Globus pallidus (tissue), 1 donor: Measurements from ENCODE around the gene DPY19L2.
"Not testable (repeated sequence)": the region's sequence is repeated elsewhere in the genome, so short reads cannot be mapped to it uniquely, and the experiment has no call there.

Source experiments
- DNase-seq: peaks from one replicate; pipeline ENCODE4 v3.0.0-alpha.2; 2015; ENCODE audit warnings: low spot score

DPY19L2 gene

DNA sequence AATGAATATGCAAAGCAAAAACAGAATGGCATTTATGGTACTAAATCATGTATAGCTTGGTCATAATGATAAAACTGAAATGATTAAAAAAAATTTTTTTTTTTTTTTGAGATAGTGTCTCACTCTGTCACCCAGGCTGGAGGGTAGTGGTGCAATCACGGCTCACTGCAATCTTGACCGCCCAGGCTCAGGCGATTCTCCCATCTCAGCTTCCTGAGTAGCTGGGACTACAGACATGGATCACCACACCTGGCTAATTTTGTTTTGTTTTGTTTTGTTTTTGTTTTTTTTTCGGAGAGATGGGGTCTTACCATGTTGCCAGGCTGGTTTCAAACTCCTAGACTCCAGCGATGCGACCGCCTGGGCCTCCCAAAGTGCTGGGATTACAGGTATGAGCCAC is 138.7 kb downstream of the DPY19L2 start:
- DNase-seq = not testable (repeated sequence)

DNA sequence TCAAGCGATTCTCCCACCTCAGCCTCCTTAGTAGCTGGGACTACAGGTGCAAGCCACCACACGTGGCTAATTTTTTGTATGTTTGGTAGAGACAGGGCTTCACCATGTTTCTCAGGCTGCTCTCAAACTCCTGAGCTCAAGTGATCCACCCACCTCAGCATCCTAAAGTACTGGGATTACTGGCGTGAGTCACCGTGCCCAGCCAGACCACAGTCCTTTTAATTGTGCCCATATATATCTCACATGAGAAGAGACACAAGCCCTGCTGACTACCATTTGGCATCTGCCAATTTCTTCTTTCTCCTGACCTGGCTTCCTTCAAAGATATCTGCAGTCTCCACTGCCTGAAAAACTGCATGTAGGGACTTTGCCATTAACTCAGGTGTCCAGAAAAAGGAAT is 142.5 kb downstream of the DPY19L2 start:
- DNase-seq = no peak

DNA sequence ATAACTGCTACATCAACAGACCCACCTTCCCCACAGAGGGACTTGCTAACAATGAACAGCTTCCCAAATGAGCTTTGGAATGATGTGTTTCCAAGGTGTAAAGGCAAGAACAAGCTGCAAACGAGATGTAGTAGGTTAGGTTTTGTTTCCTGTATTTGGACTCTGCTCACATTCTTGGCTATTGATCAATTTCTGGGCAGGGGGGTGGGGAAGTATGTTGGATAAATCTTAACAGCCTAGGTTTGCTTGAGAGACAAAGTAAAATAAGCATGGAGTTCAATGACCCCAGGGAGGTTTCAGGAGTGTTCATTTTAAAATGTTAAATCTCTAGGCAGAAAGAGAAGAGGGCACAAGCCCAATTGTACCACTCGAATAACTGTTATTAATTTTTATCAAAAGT is 146.6 kb downstream of the DPY19L2 start:
- DNase-seq = no peak
